Right forelimb (tissue), 1 donor: ENCODE results near the gene EMC6.

Source experiments
- DNase-seq: peaks from one replicate; pipeline ENCODE4 v3.0.0-alpha.2; 2018

Gene EMC6

GRCh38 chr17:3656755-3657587 is 11.6 kb upstream of the EMC6 start:
- no peak for DNase-seq

GRCh38 chr17:3657588-3657869 is 11.1 kb upstream of the EMC6 start:
- DNase-seq: no peak

GRCh38 chr17:3657874-3658783 is 10.5 kb upstream of the EMC6 start:
- DNase-seq: no peak

- no peak for DNase-seq
Measured at GRCh38 chr17:3658784-3659449, 9.7 kb upstream of the EMC6 start.

GRCh38 chr17:3659541-3660111 is 9.0 kb upstream of the EMC6 start:
- DNase-seq: peak; percentile 68

GRCh38 chr17:3660311-3660891 is 8.2 kb upstream of the EMC6 start:
- DNase-seq: no peak

- no peak for DNase-seq
Measured at GRCh38 chr17:3663102-3664011, 5.3 kb upstream of the EMC6 start.

- no peak for DNase-seq
Measured at GRCh38 chr17:3665834-3666233, 2.8 kb upstream of the EMC6 start.

- no peak for DNase-seq
Measured at GRCh38 chr17:3666516-3666915, 2.1 kb upstream of the EMC6 start.

- peak; percentile 96 for DNase-seq
Measured at GRCh38 chr17:3667366-3668278, 990 bp upstream of the EMC6 start.

GRCh38 chr17:3669085-3669347 is 404 bp downstream of the EMC6 start:
- no peak for DNase-seq

- DNase-seq: no peak
Measured at GRCh38 chr17:3669548-3669947, 936 bp downstream of the EMC6 start.

GRCh38 chr17:3672571-3672970 is 4.0 kb downstream of the EMC6 start:
- DNase-seq: no peak

GRCh38 chr17:3675886-3676285 is 7.3 kb downstream of the EMC6 start:
- no peak for DNase-seq

GRCh38 chr17:3678095-3678820 is 9.6 kb downstream of the EMC6 start:
- DNase-seq: no peak

- no peak for DNase-seq
Measured at GRCh38 chr17:3678821-3679530, 10.4 kb downstream of the EMC6 start.

- no peak for DNase-seq
Measured at GRCh38 chr17:3679531-3680126, 11.0 kb downstream of the EMC6 start.

- no peak for DNase-seq
Measured at GRCh38 chr17:3681057-3681456, 12.4 kb downstream of the EMC6 start.

- no peak for DNase-seq
Measured at GRCh38 chr17:3681565-3681964, 13.0 kb downstream of the EMC6 start.
